AG04449 (cell line): ENCODE data around the gene SLC28A3.

Experiments
- CTCF ChIA-PET: fragments of 350-600 bp; formaldehyde crosslinking; extraction: SDS; loops from one replicate; lab custom pipeline; 2021; ENCODE audit warnings: antibody characterized with exemption; lab: Yijun Ruan, JAX
- POLR2A ChIA-PET: fragments of 400-600, 350-600 bp; formaldehyde crosslinking; extraction: SDS; loops from one replicate; lab custom pipeline; 2020; ENCODE audit warnings: antibody characterized with exemption, inconsistent platforms; lab: Yijun Ruan, JAX
- DNase-seq: peaks from one replicate; pipeline ENCODE4 v3.0.0-alpha.2; 2010; ENCODE audit warnings: low read depth, low spot score
- H3K4me3 ChIP-seq: 2 replicates; pipeline ENCODE4 v1.5.1; 2011; ENCODE audit warnings: low read depth, mild to moderate bottlenecking, control low read depth, low read length
- TF ChIP-seq, protein P1 (sequence below): IDR thresholded peaks from one replicate; pipeline ENCODE4 v1.5.1; 2011; ENCODE audit warnings: mild to moderate bottlenecking, moderate library complexity, low read length, control low read depth, inconsistent platforms; ENCODE audit not compliant: insufficient read depth; ENCODE audit errors: missing control alignments

The SLC28A3 gene

GRCh38 chr9:84229191-84229590, 111.4 kb downstream of the SLC28A3 start:
- CTCF ChIA-PET: interaction anchor here (0.6 to 1.2 kb wide), 2 partner anchors 31 to 86 kb away, joined by 3 read pairs; no protein-coding TSS in a partner anchor
- POLR2A ChIA-PET: no interaction called here
- DNase-seq: no peak
- TF ChIP-seq, protein P1, sequence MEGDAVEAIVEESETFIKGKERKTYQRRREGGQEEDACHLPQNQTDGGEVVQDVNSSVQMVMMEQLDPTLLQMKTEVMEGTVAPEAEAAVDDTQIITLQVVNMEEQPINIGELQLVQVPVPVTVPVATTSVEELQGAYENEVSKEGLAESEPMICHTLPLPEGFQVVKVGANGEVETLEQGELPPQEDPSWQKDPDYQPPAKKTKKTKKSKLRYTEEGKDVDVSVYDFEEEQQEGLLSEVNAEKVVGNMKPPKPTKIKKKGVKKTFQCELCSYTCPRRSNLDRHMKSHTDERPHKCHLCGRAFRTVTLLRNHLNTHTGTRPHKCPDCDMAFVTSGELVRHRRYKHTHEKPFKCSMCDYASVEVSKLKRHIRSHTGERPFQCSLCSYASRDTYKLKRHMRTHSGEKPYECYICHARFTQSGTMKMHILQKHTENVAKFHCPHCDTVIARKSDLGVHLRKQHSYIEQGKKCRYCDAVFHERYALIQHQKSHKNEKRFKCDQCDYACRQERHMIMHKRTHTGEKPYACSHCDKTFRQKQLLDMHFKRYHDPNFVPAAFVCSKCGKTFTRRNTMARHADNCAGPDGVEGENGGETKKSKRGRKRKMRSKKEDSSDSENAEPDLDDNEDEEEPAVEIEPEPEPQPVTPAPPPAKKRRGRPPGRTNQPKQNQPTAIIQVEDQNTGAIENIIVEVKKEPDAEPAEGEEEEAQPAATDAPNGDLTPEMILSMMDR: no peak
- H3K4me3 ChIP-seq: no peak overlapping the region

GRCh38 chr9:84228130-84228720, 112.3 kb downstream of the SLC28A3 start:
- CTCF ChIA-PET: interaction anchor here (0.6 to 1.2 kb wide), 2 partner anchors 32 to 87 kb away, joined by 3 read pairs; no protein-coding TSS in a partner anchor

DNA sequence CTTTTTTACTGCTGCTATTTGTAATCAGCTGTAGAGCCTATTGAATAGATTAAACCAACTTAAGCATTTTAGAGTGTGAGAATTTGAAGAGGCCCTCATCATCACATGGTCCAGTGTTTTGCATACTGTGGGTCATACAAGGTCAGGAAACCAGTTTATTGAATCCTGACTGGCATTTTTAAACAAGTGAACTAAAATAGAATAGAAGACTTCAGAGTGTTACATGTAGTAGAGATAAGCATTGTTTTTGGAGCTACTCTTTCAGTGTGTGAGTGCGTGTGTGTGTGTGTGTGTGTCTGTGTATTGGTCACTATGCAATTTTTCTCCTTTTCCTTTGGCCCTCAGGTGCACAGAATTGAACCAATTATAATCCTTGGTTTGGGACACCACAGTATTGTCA, 114.4 kb downstream of the SLC28A3 start:
- TF ChIP-seq, protein P1: no peak
- POLR2A ChIA-PET: interaction anchor here (0.6 kb wide), 1 partner anchor 34 kb away, joined by 4 read pairs; no protein-coding TSS in a partner anchor
- CTCF ChIA-PET: interaction anchor here (1.3 kb wide), 1 partner anchor 54 kb away, joined by 3 read pairs; no protein-coding TSS in a partner anchor
- no peak for DNase-seq
- H3K4me3 ChIP-seq: no peak overlapping the region

More at GRCh38 chr9:84228130-84228720, 112.3 kb downstream of the SLC28A3 start:
- DNase-seq: no peak
- no peak overlapping the region for H3K4me3 ChIP-seq
- POLR2A ChIA-PET: no interaction called here
- TF ChIP-seq, protein P1: no peak
